Measurements from ENCODE around the gene DHRS2.
"Not testable (repeated sequence)": the region's sequence is repeated elsewhere in the genome, so short reads cannot be mapped to it uniquely, and the experiment has no call there.

DHRS2 gene

GRCh38 chr14:23669441-23669840 lies 33.3 kb downstream of the DHRS2 start:
- no peak for DNase-seq (ENCODE audit: extremely low read depth, insufficient read length)
- no peak for TF ChIP-seq CTCF (IDR thresholded peaks at IDR 0.05; ENCODE audit: insufficient read depth, low read length, poor library complexity, severe bottlenecking)
- no peaks in the 10 kb centered on the region for H3K27me3 ChIP-seq (replicated peaks; ENCODE audit: control insufficient read depth, insufficient read depth, low read length)
- H3K4me3 ChIP-seq (replicated peaks; ENCODE audit: low read depth, low read length), result no peak overlapping the region
- no peaks in the 10 kb centered on the region for H3K36me3 ChIP-seq (ENCODE audit: control insufficient read depth, insufficient read depth, low read length)

- H3K36me3 ChIP-seq (ENCODE audit: control insufficient read depth, insufficient read depth, low read length), result no peaks in the 10 kb centered on the region
- no peak for TF ChIP-seq CTCF (IDR thresholded peaks at IDR 0.05; ENCODE audit: insufficient read depth, low read length, poor library complexity, severe bottlenecking)
- H3K27me3 ChIP-seq (replicated peaks; ENCODE audit: control insufficient read depth, insufficient read depth, low read length), result no peaks in the 10 kb centered on the region
- H3K4me3 ChIP-seq (replicated peaks; ENCODE audit: low read depth, low read length), result no peak overlapping the region
- DNase-seq (ENCODE audit: extremely low read depth, insufficient read length), result no peak
Observed at GRCh38 chr14:23670481-23670880, 34.3 kb downstream of the DHRS2 start.

GRCh38 chr14:23672200-23672599 lies 36.0 kb downstream of the DHRS2 start:
- no peak for TF ChIP-seq CTCF (IDR thresholded peaks at IDR 0.05; ENCODE audit: insufficient read depth, low read length, poor library complexity, severe bottlenecking)
- DNase-seq (ENCODE audit: extremely low read depth, insufficient read length), result no peak
- H3K27me3 ChIP-seq (replicated peaks; ENCODE audit: control insufficient read depth, insufficient read depth, low read length), result no peaks in the 10 kb centered on the region
- H3K4me3 ChIP-seq (replicated peaks; ENCODE audit: low read depth, low read length), result no peak overlapping the region
- no peaks in the 10 kb centered on the region for H3K36me3 ChIP-seq (ENCODE audit: control insufficient read depth, insufficient read depth, low read length)

GRCh38 chr14:23675337-23675736 lies 39.2 kb downstream of the DHRS2 start:
- Histone ChIP-seq H3K27me3 (replicated peaks; ENCODE audit: control insufficient read depth, insufficient read depth, low read length) (no peaks in the 10 kb centered on the region), H3K4me3 (replicated peaks; ENCODE audit: low read depth, low read length) (no peak overlapping the region), H3K36me3 (ENCODE audit: control insufficient read depth, insufficient read depth, low read length) (no peaks in the 10 kb centered on the region)
- no peak for DNase-seq (ENCODE audit: extremely low read depth, insufficient read length)
- TF ChIP-seq CTCF (IDR thresholded peaks at IDR 0.05; ENCODE audit: insufficient read depth, low read length, poor library complexity, severe bottlenecking), result no peak

- Histone ChIP-seq H3K4me3 (replicated peaks; ENCODE audit: low read depth, low read length) (no peak overlapping the region), H3K36me3 (ENCODE audit: control insufficient read depth, insufficient read depth, low read length) (no peaks in the 10 kb centered on the region), H3K27me3 (replicated peaks; ENCODE audit: control insufficient read depth, insufficient read depth, low read length) (no peaks in the 10 kb centered on the region)
- no peak for DNase-seq (ENCODE audit: extremely low read depth, insufficient read length)
- TF ChIP-seq CTCF (IDR thresholded peaks at IDR 0.05; ENCODE audit: insufficient read depth, low read length, poor library complexity, severe bottlenecking), result no peak
Observed at GRCh38 chr14:23675906-23676305, 39.7 kb downstream of the DHRS2 start.

- TF ChIP-seq CTCF (IDR thresholded peaks at IDR 0.05; ENCODE audit: insufficient read depth, low read length, poor library complexity, severe bottlenecking), result no peak
- DNase-seq (ENCODE audit: extremely low read depth, insufficient read length), result no peak
- Histone ChIP-seq H3K4me3 (replicated peaks; ENCODE audit: low read depth, low read length) (no peak overlapping the region), H3K27me3 (replicated peaks; ENCODE audit: control insufficient read depth, insufficient read depth, low read length) (no peaks in the 10 kb centered on the region; the same call in 1 of the 2 replicates), H3K36me3 (ENCODE audit: control insufficient read depth, insufficient read depth, low read length) (no peaks in the 10 kb centered on the region)
Observed at GRCh38 chr14:23681337-23681736, 45.2 kb downstream of the DHRS2 start.

GRCh38 chr14:23689709-23690514 lies 53.7 kb downstream of the DHRS2 start:
- not testable (repeated sequence) for H3K27me3 ChIP-seq (replicated peaks; ENCODE audit: control insufficient read depth, insufficient read depth, low read length); DNase-seq (ENCODE audit: extremely low read depth, insufficient read length); H3K4me3 ChIP-seq (replicated peaks; ENCODE audit: low read depth, low read length); H3K36me3 ChIP-seq (ENCODE audit: control insufficient read depth, insufficient read depth, low read length)

Data from GM06990 (cell line).